HG03159 (cell line): ENCODE measurements around the gene FFAR1.

Source experiments
- ATAC-seq: cut with Tn5 transposase; IDR thresholded peaks from one replicate; pipeline ENCODE4 v1.9.1; 2021; ENCODE audit warnings: mild to moderate bottlenecking, moderate library complexity; ENCODE audit not compliant: unreplicated experiment

FFAR1 gene, protein sequence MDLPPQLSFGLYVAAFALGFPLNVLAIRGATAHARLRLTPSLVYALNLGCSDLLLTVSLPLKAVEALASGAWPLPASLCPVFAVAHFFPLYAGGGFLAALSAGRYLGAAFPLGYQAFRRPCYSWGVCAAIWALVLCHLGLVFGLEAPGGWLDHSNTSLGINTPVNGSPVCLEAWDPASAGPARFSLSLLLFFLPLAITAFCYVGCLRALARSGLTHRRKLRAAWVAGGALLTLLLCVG (N-terminal part only)

DNA sequence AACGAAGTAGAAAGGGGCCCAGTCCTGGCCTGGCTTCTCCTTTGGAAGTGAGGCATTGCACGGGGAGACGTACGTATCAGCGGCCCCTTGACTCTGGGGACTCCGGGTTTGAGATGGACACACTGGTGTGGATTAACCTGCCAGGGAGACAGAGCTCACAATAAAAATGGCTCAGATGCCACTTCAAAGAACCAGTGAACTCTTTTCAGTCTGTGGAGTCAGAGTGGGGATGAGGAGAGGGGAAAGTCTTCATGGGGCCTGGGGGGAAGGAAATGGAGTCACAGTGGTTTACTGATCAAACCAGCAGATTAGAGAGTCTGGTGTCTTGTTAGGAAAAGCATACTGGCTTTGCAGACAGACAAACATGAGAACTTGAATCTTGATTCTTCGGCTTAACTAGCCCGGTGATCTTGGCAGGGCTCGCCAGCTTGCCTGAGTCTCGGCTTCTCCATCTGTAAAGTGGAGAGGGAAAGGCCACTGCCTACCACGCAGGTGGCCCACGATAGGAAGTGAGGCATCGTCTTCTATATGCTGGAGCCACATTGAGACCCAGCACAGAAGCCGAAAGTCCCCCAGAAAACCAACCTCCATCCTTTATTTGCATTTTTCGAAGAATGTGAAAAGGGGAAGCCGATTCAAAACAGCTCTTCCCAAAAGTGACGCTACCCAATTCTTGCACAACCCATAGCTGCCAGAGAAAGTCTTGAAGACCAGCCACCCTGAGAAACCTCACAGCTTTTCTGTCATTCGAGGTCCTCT, at the start of gene FFAR1:
FFAR1 (plus strand) TSS at position 732 of the 759 bp plus-strand sequence. CDS start 3,650 bp downstream, outside the sequence.
- ATAC-seq = peak; percentile 54

DNA sequence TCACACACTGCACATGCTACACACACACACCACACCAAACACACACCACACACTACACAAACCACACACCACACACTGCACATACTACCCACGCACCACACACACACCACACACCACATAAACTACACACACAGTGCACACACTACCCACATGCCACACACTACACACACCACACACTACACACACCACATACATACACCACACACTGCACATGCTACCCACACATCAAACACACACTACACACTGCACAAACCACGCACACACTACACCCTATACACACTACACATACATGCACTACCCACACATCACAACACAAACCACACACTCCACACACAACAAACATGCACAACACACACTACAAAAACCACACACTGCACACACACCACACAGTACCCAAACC, 49.8 kb upstream of the FFAR1 start:
- ATAC-seq = no peak

DNA sequence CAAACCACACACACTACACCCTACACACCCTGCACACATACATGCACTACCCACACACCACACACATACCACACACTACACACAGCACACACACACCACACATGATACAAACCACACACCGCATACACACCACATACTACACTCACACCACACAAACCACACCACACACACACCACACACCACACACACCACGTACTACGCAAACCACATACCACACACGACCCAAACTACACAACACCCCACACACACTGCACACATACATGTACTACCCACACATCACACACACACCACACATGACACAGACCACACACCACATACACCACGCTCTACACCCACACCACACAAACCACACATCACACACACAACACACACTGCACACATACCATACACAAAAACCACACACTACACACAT, 49.1 kb upstream of the FFAR1 start:
- ATAC-seq = no peak

DNA sequence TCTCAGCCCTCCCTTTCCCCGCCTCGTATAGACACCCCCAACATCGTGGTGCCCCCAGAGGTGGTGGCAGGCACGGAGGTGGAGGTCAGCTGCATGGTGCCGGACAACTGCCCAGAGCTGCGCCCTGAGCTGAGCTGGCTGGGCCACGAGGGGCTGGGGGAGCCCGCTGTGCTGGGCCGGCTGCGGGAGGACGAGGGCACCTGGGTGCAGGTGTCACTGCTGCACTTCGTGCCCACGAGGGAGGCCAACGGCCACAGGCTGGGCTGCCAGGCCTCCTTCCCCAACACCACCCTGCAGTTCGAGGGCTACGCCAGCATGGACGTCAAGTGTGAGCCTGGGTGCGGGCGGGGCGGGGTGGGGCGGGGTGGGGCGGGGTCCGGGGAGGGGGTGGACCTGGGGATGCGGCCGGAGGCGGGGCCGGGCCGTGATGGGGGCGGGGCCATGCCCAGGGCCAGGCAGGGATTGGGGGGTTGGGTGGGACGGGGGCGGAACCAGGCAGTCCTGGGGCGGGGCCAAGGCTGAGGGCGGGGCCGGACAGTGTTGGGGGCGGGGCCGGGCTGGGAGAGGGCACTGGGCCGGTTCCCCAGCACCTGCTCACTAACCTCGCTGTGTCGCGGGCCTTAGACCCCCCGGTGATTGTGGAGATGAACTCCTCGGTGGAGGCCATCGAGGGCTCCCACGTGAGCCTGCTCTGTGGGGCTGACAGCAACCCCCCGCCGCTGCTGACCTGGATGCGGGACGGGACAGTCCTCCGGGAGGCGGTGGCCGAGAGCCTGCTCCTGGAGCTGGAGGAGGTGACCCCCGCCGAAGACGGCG, 48.0 kb upstream of the FFAR1 start:
- ATAC-seq = no peak

DNA sequence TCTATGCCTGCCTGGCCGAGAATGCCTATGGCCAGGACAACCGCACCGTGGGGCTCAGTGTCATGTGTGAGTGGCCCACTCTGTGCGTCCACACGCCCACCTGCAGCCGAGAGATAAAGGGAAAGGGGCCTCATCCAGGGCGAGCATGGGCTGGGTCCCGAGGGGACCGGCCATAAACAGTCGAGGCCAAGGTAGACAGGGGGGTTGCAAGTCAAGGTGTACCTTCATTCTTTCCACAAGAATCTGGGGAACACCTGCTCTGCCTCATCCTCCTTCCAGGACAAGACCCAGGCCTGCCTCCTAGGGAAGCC, 47.4 kb upstream of the FFAR1 start:
- ATAC-seq = no peak

DNA sequence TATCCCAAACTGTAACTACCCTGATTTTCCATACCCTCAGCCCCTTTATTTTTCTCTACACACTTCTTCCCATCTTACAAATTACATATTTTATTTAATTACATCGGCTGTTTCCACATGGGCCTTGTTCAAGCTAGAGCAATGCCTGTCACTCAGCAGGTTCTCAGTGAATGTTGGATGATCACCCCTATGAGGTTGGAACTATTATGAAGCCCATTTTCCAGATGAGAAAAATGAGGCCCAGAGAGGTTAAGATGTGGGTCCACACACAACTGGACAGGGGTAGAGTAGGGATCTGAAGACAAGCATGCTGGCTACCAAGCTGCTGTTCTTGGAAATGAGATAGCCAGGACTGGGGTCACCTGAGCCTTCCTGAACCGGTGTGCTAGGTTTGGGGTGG, 45.7 kb upstream of the FFAR1 start:
- ATAC-seq = no peak

DNA sequence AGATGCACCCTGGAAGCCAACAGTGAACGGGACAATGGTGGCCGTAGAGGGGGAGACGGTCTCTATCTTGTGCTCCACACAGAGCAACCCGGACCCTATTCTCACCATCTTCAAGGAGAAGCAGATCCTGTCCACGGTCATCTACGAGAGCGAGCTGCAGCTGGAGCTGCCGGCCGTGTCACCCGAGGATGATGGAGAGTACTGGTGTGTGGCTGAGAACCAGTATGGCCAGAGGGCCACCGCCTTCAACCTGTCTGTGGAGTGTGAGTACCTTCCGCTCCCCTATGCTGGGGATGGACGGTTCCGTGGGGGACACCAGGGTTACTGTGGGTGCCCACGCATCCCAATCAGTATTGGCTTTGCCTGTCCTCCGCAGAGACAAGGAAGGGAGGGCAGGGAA, 45.3 kb upstream of the FFAR1 start:
- ATAC-seq = no peak

DNA sequence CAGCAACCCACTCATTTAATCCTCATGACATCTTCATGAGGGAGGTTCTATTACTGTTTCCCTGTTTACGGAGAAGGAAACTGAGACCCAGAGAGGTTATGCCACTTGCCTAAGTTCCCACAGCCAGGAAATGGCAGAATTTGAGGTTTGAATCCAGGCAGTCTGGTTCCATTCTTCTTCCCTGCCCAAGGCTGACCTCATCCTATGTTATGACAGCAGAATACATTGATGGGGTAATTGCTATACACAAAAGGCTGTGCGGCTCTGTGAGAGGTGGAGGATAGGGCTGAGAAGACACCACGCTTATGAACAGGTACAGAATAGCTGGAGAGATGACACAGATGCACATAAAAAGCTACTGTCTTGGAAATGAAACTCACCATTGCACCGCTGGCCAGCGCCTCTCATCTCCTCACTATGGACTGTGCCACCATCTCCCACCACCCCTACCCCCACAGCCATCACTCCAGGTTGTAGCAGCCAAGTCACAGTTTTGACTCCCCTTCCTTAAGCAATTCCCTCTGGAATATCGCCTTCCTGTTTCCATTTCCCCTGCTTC, 44.3 kb upstream of the FFAR1 start:
- ATAC-seq = no peak

DNA sequence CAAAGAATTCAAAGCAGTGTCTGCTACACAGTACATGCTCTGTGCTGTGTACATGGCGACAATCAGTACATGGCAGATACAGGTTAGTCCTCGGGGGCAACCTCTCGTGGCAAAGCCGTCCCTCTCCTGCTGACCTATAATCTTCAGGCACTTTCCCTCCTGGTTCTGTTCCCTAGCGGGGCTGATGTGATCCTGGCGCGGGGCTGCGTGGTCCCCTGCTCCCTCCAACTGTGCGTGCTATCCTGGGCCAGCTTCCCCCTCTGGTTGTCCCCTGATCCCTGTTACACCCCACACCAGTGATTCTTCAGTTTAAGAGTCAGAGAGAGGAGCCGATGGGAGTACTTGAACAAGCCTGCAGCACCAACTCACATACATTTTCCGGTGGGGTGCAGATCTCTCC, 43.7 kb upstream of the FFAR1 start:
- no peak for ATAC-seq

DNA sequence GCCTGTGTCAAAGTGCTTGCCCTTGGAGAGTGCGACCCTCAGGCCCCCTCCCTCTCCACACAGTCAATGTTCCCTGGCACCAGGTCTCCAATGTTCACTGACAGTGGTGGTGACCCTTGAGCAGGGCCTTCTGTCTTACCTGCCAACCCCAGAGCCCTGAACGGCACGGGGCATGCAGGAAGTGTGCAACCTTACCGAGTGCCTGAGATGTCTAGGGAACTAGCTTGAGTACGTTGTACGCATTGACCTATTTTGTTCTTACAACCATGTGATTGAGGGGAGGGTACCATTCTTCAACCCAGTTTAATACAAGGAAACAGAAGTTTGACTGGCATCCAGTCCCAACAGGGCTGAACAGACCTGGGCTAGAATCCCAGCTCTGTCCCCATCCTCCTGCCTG, 42.5 kb upstream of the FFAR1 start:
- ATAC-seq = no peak

DNA sequence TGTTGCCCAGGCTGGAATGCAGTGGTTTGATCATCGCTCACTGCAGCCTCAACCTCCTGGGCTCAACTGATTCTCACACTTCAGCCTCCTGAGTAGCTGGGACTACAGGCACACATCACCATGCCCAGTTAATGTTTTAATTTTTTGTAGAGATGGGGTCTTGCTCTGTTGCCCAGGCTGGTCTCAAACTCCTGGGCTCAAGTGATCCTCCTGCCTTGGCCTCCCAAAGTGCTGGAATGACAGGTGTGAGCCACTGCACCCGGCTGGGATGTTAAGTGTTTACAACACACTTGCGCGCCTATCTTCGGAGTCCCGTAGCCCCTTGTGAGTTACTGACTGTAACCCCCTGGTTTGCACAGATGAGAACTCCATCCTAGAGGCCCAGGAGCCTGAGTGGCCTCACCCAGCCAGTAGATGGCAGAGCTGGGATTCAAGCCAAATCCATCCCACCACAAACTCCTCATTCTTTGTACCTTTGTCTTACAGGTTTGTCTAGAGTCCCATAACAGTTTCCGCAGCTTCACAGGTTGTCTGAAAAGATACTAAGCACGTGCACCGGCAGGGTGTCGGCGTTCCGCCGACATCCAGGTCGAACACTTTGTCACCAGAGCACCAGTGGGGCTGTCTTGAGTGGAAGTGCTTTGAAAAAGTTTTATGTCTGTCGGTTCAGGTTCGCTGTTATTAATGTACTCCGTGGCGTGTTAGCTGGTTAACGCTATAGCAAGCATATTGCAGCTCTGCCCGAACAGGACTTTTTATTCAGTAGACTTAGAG, 41.0 kb upstream of the FFAR1 start:
- ATAC-seq = no peak

DNA sequence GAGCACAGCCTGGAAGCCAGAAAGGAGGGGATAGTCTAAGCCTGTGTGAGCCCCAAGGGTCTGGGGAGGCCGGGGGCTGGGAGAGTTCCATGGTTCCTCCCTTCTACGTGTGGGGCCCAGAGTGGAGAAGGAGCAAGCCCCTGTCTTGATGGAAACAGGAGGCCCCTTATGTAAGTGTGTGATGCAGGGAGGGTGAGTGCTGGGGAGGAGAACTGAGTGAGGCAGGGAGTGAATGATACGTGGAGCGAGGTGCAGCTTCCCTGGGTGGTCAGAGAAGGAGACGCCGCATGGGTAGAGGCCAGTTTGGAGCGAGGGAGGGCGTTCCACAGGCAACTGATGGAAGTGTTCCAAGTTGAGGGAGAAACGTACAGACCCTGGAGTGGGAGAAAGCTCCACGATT, 39.8 kb upstream of the FFAR1 start:
- no peak for ATAC-seq

DNA sequence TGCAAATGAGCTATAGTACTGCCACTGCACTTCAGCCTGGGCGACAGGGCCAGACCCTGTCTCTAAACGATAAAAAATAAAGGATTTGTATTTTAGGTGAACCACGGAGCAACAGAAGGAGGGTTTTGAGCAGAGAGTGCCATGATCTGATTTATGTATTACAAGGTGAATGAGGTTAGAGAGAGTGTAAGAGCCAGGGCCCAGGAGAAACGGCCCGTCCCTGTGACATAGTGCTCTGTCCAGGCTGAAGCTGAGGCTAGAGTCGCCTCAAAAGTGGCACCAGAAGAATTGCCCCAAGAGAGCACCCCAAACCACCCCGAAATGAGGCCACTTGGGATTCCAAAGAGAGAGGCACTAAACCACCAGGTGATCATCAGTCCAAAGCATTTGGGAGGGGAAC, 38.8 kb upstream of the FFAR1 start:
- ATAC-seq = no peak

DNA sequence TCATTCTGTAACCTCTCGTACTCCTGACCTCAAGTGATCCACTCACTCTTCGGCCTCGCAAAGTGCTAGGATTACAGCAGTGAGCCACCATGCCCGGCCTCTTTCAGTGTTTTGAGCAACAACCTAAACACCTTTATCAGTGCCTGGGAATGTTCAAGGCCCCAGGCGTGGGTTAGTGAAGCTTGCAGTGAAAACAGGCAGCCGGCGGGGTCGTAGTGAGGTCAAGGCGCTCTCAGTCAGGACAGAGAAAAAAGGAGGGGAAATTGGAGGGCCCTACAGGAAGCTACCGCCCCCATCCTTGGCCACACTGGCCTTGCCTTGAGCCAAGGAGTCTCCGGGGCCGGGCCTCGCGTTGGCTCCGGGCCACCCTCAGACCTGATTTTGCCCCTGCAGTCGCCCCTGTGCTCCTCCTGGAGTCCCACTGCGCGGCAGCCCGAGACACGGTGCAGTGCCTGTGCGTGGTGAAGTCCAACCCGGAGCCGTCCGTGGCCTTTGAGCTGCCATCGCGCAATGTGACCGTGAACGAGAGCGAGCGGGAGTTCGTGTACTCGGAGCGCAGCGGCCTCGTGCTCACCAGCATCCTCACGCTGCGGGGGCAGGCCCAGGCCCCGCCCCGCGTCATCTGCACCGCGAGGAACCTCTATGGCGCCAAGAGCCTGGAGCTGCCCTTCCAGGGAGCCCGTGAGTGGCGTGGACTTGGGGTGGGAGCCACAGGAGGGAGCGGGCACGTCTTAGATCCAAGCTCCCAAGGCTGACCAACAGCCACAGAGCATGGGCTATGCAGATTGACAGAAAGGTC, 38.0 kb upstream of the FFAR1 start:
- no peak for ATAC-seq

DNA sequence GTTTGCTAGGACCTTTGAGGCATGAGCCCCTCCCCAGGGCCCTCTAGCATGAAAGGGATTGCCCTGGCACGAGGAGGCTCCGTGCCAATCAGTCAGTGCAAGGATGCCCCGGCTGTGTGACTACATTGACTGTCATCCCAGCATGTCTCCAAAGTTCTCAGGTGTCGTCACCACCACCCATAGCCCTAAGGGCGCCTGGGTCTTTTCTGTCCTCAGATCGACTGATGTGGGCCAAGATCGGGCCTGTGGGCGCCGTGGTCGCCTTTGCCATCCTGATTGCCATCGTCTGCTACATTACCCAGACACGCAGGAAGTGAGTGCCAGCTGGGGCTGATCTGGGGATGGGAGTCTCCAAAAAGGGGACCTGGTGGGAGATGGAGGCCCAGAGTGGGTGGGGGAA, 37.4 kb upstream of the FFAR1 start:
- no peak for ATAC-seq

DNA sequence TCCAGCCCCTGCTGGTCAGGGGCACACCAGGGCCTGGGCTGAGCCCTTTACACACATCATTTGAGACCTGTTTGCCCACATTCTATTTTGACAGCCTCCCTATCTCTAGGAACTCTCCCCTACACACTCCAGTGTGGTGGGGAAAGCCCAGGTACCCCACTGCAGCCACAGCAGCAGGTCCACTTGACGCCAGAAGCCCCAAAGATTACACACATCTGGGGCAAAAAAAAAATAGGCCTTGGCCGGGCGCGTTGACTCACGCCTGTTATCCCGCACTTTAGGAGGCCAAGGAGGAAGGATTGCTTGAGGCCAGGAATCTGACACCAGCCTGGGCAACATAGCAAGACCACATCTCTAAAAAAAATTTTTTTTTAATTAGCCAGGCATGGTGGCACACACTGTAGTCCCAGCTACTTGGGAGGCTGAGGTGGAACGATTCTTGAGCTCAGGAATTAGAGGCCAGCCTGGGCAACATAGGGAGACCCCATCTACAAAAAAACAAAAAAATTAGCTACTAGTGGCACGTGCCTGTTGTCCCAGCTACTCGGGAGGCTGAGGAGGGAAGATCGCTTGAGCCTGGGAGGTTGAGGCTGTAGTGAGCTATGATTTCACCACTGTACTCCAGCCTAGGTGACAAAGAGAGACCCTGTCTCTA, 36.8 kb upstream of the FFAR1 start:
- no peak for ATAC-seq

DNA sequence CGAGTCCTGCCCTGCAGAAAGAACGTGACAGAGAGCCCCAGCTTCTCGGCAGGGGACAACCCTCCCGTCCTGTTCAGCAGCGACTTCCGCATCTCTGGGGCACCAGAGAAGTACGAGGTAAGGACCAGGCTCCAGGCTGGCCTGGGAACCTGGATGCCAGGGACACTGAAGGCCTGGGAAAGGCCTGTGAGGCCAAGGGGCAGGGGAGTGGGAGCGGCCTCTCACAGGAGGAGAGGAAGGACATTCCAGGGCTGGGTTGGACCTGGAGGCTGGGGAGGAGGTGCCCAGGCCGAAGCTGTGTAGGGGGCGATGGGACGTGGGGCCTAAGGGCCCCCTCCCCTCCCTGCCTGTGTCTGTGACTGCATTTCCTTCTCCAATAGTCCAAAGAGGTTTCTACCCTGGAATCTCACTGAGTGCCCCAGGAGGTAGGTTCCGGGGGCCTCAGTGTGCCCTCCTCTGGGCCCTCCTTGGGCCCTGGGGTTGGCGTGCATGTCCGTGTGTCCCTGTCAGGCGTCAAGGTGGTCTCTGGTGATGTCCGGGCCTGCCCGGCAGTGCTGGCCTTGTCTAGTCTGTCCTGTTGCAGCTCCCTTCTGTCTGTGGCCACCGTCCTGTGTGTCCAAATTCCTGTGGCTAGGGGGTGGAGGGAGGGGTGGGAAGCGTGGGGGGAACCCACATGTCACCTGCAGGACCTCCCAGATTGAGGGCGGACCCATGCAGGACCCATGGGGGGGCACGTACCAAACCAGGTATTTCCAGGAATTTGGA, 35.6 kb upstream of the FFAR1 start:
- ATAC-seq = no peak

DNA sequence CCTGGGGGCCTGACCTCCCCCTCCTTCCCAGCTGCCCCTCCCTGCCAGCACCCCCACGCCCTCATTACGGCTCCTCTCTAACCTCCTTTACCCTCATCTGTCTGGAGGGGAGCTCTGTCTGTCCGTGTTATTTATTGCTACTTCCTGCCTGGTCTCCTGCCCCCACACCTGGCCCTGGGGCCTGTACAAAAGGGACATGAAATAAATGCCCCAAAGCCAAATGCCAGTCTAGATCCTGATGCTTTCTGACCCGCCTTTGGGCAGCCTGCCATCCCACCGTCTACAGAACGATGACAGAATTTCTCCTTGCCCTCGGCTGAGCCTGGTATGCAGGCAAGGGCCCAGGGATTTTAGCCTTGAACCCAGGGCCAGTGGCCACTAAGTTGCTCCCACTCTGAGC, 34.1 kb upstream of the FFAR1 start:
- no peak for ATAC-seq

DNA sequence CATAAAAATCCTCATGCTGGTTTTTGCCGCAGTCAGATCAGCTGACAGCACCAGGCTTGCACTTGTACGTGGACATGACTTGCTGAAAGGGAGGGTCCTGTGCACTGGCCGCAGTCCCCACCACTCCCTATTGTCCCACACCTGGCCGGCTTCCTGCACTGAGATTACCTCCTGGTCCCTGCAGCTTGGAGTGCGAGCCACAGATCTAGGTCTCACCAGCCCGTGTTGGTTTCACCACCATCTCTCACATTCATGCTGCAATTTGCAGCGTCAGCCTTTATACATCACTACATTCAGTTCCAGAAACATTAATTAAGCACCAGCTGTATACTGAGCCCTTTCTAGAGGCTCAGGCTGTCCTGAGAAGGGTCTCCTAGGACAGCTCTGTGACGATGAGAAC, 33.7 kb upstream of the FFAR1 start:
- no peak for ATAC-seq
